ENCODE measurements around the gene NPBWR2.

GRCh38 chr20:64110411-64111068 is 3.2 kb upstream of the NPBWR2 start:
- TF ChIP-seq POLR2A (IDR thresholded peaks at IDR 0.05) (no peak), CTCF (IDR thresholded peaks at IDR 0.05) (no peak)
